H1 (cell line): ENCODE measurements around the gene ANO2. TPM values are rescaled to one million over a fixed set of nuclear protein-coding genes. Genes with fewer than 3 reads are reported as not detected.

ENCODE experiments used
- CTCF ChIA-PET: fragments of 300-600 bp; sonication (Branson Sonifier 250); formaldehyde crosslinking; loops from one replicate; lab custom pipeline; 2021; ENCODE audit not compliant: partially characterized antibody; lab: Charles Lee
- POLR2A ChIA-PET: fragments of 300-600 bp; sonication (Branson Sonifier 250); formaldehyde crosslinking; loops from one replicate; lab custom pipeline; 2021; ENCODE audit warnings: inconsistent platforms; ENCODE audit not compliant: partially characterized antibody; lab: Charles Lee
- DNase-seq, 2 experiments: peaks; one replicate each; pipeline versions ENCODE4 v3.0.0 to v3.0.0-alpha.2; 2010 to 2022; ENCODE audit warnings: low spot score in 2 of 2, low read depth in 1 of 2, mixed read lengths in 1 of 2
- FAIRE-seq: peaks from 2 replicates; lab custom pipeline; 2011; peaks lifted over from hg19 to GRCh38; lab: Jason Lieb, UNC
- H2AFZ ChIP-seq: 2 replicates; pipeline ENCODE4 v1.8.1; 2012; ENCODE audit warnings: low read length, inconsistent platforms
- H2AK5ac ChIP-seq: 2 replicates; pipeline ENCODE4 v1.6.1; 2013; ENCODE audit warnings: low read depth, low read length
- H2BK120ac ChIP-seq: replicated peaks from 2 replicates; pipeline ENCODE3; 2013; ENCODE audit warnings: low read depth, low read length, inconsistent platforms
- H2BK12ac ChIP-seq: 2 replicates; pipeline ENCODE4 v1.6.1; 2013; ENCODE audit warnings: low read depth, low read length
- H2BK15ac ChIP-seq: 2 replicates; pipeline ENCODE4 v1.6.1; 2013; ENCODE audit warnings: low read length
- H2BK20ac ChIP-seq: 2 replicates; pipeline ENCODE4 v1.6.1; 2013; ENCODE audit warnings: low read length
- H2BK5ac ChIP-seq: 2 replicates; pipeline ENCODE4 v1.6.1; 2013; ENCODE audit warnings: low read depth, low read length
- H3K14ac ChIP-seq: 2 replicates; pipeline ENCODE4 v1.6.1; 2013; ENCODE audit warnings: inconsistent platforms; ENCODE audit not compliant: insufficient read length
- H3K18ac ChIP-seq: 2 replicates; pipeline ENCODE4 v1.6.1; 2013; ENCODE audit warnings: low read length; ENCODE audit errors: extremely low read depth
- H3K23ac ChIP-seq: 2 replicates; pipeline ENCODE4 v1.6.1; 2013; ENCODE audit warnings: inconsistent platforms; ENCODE audit not compliant: insufficient read length
- H3K23me2 ChIP-seq: 2 replicates; pipeline ENCODE4 v1.6.1; 2013; ENCODE audit warnings: low read depth, low read length
- H3K27ac ChIP-seq: 2 replicates; pipeline ENCODE4 v1.6.1; 2011; ENCODE audit warnings: low read depth, low read length, inconsistent platforms
- H3K27me3 ChIP-seq, 4 experiments: replicated peaks in 1 of 4; 1 replicate in 1 of 4; 2 replicates in 3 of 4; pipeline versions ENCODE4 v1.6.1 to v1.8.1; 2011 to 2013; ENCODE audit warnings: low read length in 3 of 4, mild to moderate bottlenecking in 3 of 4, inconsistent platforms in 2 of 4, mixed read lengths in 2 of 4, moderate library complexity in 1 of 4; ENCODE audit not compliant: control insufficient read depth in 3 of 4, insufficient read depth in 3 of 4; ENCODE audit errors: extremely low read depth in 1 of 4
- H3K36me3 ChIP-seq, 4 experiments: 2 replicates each; pipeline versions ENCODE4 v1.6.1 to v1.8.1; 2011 to 2013; ENCODE audit warnings: mild to moderate bottlenecking in 4 of 4, low read length in 3 of 4, moderate library complexity in 2 of 4, control low read depth in 1 of 4, inconsistent platforms in 1 of 4; ENCODE audit not compliant: insufficient read depth in 4 of 4, control insufficient read depth in 2 of 4
- H3K4ac ChIP-seq: replicated peaks from 2 replicates; pipeline ENCODE3; 2013; ENCODE audit warnings: low read length, low read depth, mixed read lengths, inconsistent platforms; ENCODE audit not compliant: insufficient read length
- H3K4me1 ChIP-seq, 4 experiments: replicated peaks in 1 of 4; 1 replicate in 1 of 4; 2 replicates in 3 of 4; pipeline versions ENCODE4 v1.6.1 to v1.8.1; 2011 to 2013; ENCODE audit warnings: low read length in 3 of 4, inconsistent platforms in 2 of 4, mixed read lengths in 1 of 4; ENCODE audit not compliant: insufficient read depth in 4 of 4, control insufficient read depth in 3 of 4
- H3K4me2 ChIP-seq, 2 experiments: 2 replicates each; pipeline versions ENCODE4 v1.6.1 to v1.8.1; 2011 to 2013; ENCODE audit warnings: low read depth in 2 of 2, low read length in 2 of 2, control low read depth in 1 of 2, inconsistent platforms in 1 of 2, mild to moderate bottlenecking in 1 of 2; ENCODE audit not compliant: insufficient read depth in 1 of 2
- H3K4me3 ChIP-seq, 4 experiments: fragments of 200-600, 300-600 bp in 1 of 4; sonication (generic), shearing (Covaris generic), sonication (Bioruptor Twin) in 1 of 4; 2 replicates each; pipeline versions ENCODE4 v1.5.1 to v1.8.1; 2011 to 2016; ENCODE audit warnings: low read length in 4 of 4, low read depth in 3 of 4, control low read depth in 2 of 4, inconsistent platforms in 2 of 4, mild to moderate bottlenecking in 2 of 4, mixed read lengths in 1 of 4, moderate library complexity in 1 of 4; ENCODE audit not compliant: insufficient read depth in 2 of 4; ENCODE audit errors: extremely low read depth in 1 of 4
- H3K56ac ChIP-seq: replicated peaks from 2 replicates; pipeline ENCODE3; 2013; ENCODE audit warnings: low read depth, mild to moderate bottlenecking, mixed read lengths, low read length, inconsistent platforms; ENCODE audit not compliant: insufficient read length
- H3K79me1 ChIP-seq: 2 replicates; pipeline ENCODE4 v1.6.1; 2013; ENCODE audit warnings: low read depth, low read length, control low read depth
- H3K79me2 ChIP-seq, 2 experiments: 2 replicates each; pipeline versions ENCODE4 v1.6.1 to v1.8.1; 2012 to 2013; ENCODE audit warnings: low read length in 2 of 2, mild to moderate bottlenecking in 2 of 2, inconsistent platforms in 1 of 2; ENCODE audit not compliant: insufficient read depth in 2 of 2, control insufficient read depth in 1 of 2
- H3K9ac ChIP-seq, 4 experiments: replicated peaks in 1 of 4; 1 replicate in 1 of 4; 2 replicates in 3 of 4; pipeline versions ENCODE4 v1.6.1 to v1.8.1; 2011 to 2013; ENCODE audit warnings: low read depth in 3 of 4, low read length in 3 of 4, control low read depth in 2 of 4, mild to moderate bottlenecking in 2 of 4, moderate library complexity in 2 of 4, inconsistent platforms in 1 of 4; ENCODE audit errors: extremely low read depth in 1 of 4
- H3K9me3 ChIP-seq, 2 experiments: 2 replicates each; pipeline versions ENCODE4 v1.6.1 to v1.8.1; 2012 to 2013; ENCODE audit warnings: mild to moderate bottlenecking in 2 of 2, moderate library complexity in 2 of 2, control low read depth in 1 of 2, inconsistent platforms in 1 of 2, low read depth in 1 of 2, low read length in 1 of 2, mixed read lengths in 1 of 2; ENCODE audit not compliant: insufficient read depth in 2 of 2
- H4K20me1 ChIP-seq, 2 experiments: replicated peaks in 1 of 2; 2 replicates each; pipeline versions ENCODE3 to v1.8.1; 2011 to 2013; ENCODE audit warnings: inconsistent platforms in 2 of 2, low read length in 2 of 2, mild to moderate bottlenecking in 1 of 2; ENCODE audit not compliant: insufficient read depth in 2 of 2, control insufficient read depth in 1 of 2
- H4K5ac ChIP-seq: 2 replicates; pipeline ENCODE4 v1.6.1; 2013; ENCODE audit warnings: low read length, low read depth, mixed read lengths, inconsistent platforms; ENCODE audit not compliant: insufficient read length
- H4K8ac ChIP-seq: 2 replicates; pipeline ENCODE4 v1.8.0; 2013; ENCODE audit warnings: mild to moderate bottlenecking, moderate library complexity, low read length, inconsistent platforms; ENCODE audit not compliant: insufficient read depth; ENCODE audit errors: extremely low read depth
- H4K91ac ChIP-seq: replicated peaks from 2 replicates; pipeline ENCODE3; 2013; ENCODE audit warnings: low read length, mixed read lengths, inconsistent platforms; ENCODE audit not compliant: insufficient read length
- CEBPB ChIP-seq: IDR thresholded peaks from 2 replicates; pipeline ENCODE4 v1.6.1; 2012; ENCODE audit warnings: low read depth, low read length
- E2F6 ChIP-seq: IDR thresholded peaks from 2 replicates; pipeline ENCODE4 v1.6.1; 2012; ENCODE audit warnings: inconsistent platforms
- GABPA ChIP-seq: IDR thresholded peaks from 2 replicates; pipeline ENCODE4 v1.6.1; 2011; ENCODE audit warnings: mild to moderate bottlenecking, low read length, moderate library complexity, borderline replicate concordance; ENCODE audit not compliant: insufficient read depth
- JUN ChIP-seq: IDR thresholded peaks from 2 replicates; pipeline ENCODE4 v1.6.1; 2011; ENCODE audit warnings: low read depth, mild to moderate bottlenecking, improper control_type of control experiment, low read length
- MAFK ChIP-seq: IDR thresholded peaks from 2 replicates; pipeline ENCODE4 v1.6.1; 2012; ENCODE audit warnings: low read depth, mild to moderate bottlenecking, improper control_type of control experiment, low read length
- POU5F1 ChIP-seq: IDR thresholded peaks from 2 replicates; pipeline ENCODE4 v1.6.1; 2011; ENCODE audit warnings: low read depth, mild to moderate bottlenecking, low read length, moderate library complexity
- RFX5 ChIP-seq: IDR thresholded peaks from 2 replicates; pipeline ENCODE4 v1.6.1; 2011; ENCODE audit warnings: low read depth, low read length, improper control_type of control experiment, borderline replicate concordance
- WGBS, 2 experiments: shearing (Covaris generic) in 1 of 2; methylation state at CpG; one replicate each; pipeline versions ENCODE4 v1.1.6 to v1.1.7; 2013 to 2015; ENCODE audit warnings: low lambda C conversion rate in 2 of 2, mixed read lengths in 2 of 2, inconsistent platforms in 1 of 2, low coverage in 1 of 2, missing lambda C conversion rate in 1 of 2; ENCODE audit not compliant: insufficient replicate concordance in 2 of 2, insufficient coverage in 1 of 2, insufficient read length in 1 of 2; ENCODE audit errors: extremely low coverage in 1 of 2, missing lambda C conversion rate in 1 of 2; 5-methylcytosine and 5-hydroxymethylcytosine counted together
- polyA plus RNA-seq, 7 experiments: library from polyadenylated mRNA; depleted of rRNA in 3 of 7; stranded (reverse) in 5 of 7; unstranded in 2 of 7; fragments of >200 nt in 5 of 7; fragments of 200-250 nt in 2 of 7; gene quantifications; 1 replicate in 5 of 7; 2 replicates in 1 of 7; 4 replicates in 1 of 7; pipeline versions ENCODE4 v1.2.1 to v1.2.3, GENCODE V29; 2011 to 2013; ENCODE audit warnings: missing spikeins in 2 of 7, mixed read lengths in 2 of 7
- total RNA-seq: library from RNA; stranded (reverse); fragmentation: NEBNext Ultra II Directional; extraction: Animal tissue kit (Norgen Biotek cat#: 25700); gene quantifications from 2 replicates; pipeline ENCODE4 v1.2.1, GENCODE V29; 2021

The ANO2 gene
- total and polyA plus RNA-seq, 2 of the 8 experiments (the other 6 are each of a cell fraction or from before 2014, with no cell fraction given): 1.9 to 5.5 TPM

GRCh38 chr12:5660238-5660637, 284.8 kb downstream of the ANO2 start:
- H4K91ac ChIP-seq: no peak overlapping the region
- no peak for TF ChIP-seq RFX5
- no peak for TF ChIP-seq GABPA
- TF ChIP-seq MAFK: no peak
- no peak for TF ChIP-seq JUN
- TF ChIP-seq POU5F1: no peak
- TF ChIP-seq E2F6: no peak
- no peak for TF ChIP-seq CEBPB
- H2BK5ac ChIP-seq: no peak overlapping the region
- no peaks in the 10 kb centered on the region for H3K79me1 ChIP-seq
- H3K23me2 ChIP-seq: peaks cover 3% of the 10 kb centered on the region; the same call in 1 of the 2 replicates
- H3K23ac ChIP-seq: no peak overlapping the region
- no peaks in the 10 kb centered on the region for H3K4me1 ChIP-seq
- H3K4me3 ChIP-seq: no peak overlapping the region
- ChIA-PET POLR2A (no interaction called here), CTCF (interaction anchor here (0.6 to 2.8 kb wide), 2 partner anchors 11 to 98 kb away, joined by 3 to 20 read pairs; no protein-coding TSS in a partner anchor)
- H3K9me3 ChIP-seq: no peaks in the 10 kb centered on the region
- no peak overlapping the region for H3K18ac ChIP-seq
- H3K4me2 ChIP-seq: no peak overlapping the region
- no peak overlapping the region for H4K5ac ChIP-seq
- H3K36me3 ChIP-seq: no peaks in the 10 kb centered on the region
- no peak overlapping the region for H3K9ac ChIP-seq
- H3K4ac ChIP-seq: no peak overlapping the region
- no peak overlapping the region for H2BK15ac ChIP-seq
- 87% methylated on average over 6 of the region's 6 CpGs; no CpG with 5 or more reads in 1 of the 2 experiments for WGBS, 2 experiments
- DNase-seq (no peak), FAIRE-seq (no peak)
- H3K79me2 ChIP-seq: no peaks in the 10 kb centered on the region
- H2AK5ac ChIP-seq: no peak overlapping the region
- no peak overlapping the region for H3K27ac ChIP-seq
- no peak overlapping the region for H2BK12ac ChIP-seq
- no peak overlapping the region for H3K56ac ChIP-seq
- H3K14ac ChIP-seq: no peak overlapping the region
- no peak overlapping the region for H2AFZ ChIP-seq
- no peak overlapping the region for H2BK20ac ChIP-seq
- no peaks in the 10 kb centered on the region for H3K27me3 ChIP-seq
- H4K20me1 ChIP-seq: no peaks in the 10 kb centered on the region
- no peak overlapping the region for H4K8ac ChIP-seq
- no peak overlapping the region for H2BK120ac ChIP-seq
